Measurements from ENCODE around the gene SNX15. TPM values are rescaled to one million over a fixed set of nuclear protein-coding genes. Genes with fewer than 3 reads are reported as not detected.

The SNX15 gene
- total RNA-seq, 1 donor from 2014 or later, result 21.6 TPM

GRCh38 chr11:64994318-64994717 lies 32.9 kb upstream of the SNX15 start:
- no peak overlapping the region for H3K4me3 ChIP-seq (ENCODE audit: low read depth, low read length)
- DNase-seq (ENCODE audit: low read depth), result no peak
- no peaks in the 10 kb centered on the region for H3K36me3 ChIP-seq (ENCODE audit: control insufficient read depth, insufficient read depth, low read length)
- no peak for TF ChIP-seq CTCF (IDR thresholded peaks at IDR 0.05; ENCODE audit: insufficient read depth, low read length, poor library complexity, severe bottlenecking)
- no peaks in the 10 kb centered on the region for H3K27me3 ChIP-seq (ENCODE audit: control insufficient read depth, insufficient read depth, low read length)

- no peak for DNase-seq (ENCODE audit: low read depth)
- TF ChIP-seq CTCF (IDR thresholded peaks at IDR 0.05; ENCODE audit: insufficient read depth, low read length, poor library complexity, severe bottlenecking), result no peak
- H3K36me3 ChIP-seq (ENCODE audit: control insufficient read depth, insufficient read depth, low read length), result no peaks in the 10 kb centered on the region
- no peaks in the 10 kb centered on the region for H3K27me3 ChIP-seq (ENCODE audit: control insufficient read depth, insufficient read depth, low read length)
- no peak overlapping the region for H3K4me3 ChIP-seq (ENCODE audit: low read depth, low read length)
Observed at GRCh38 chr11:64996327-64996709, 30.9 kb upstream of the SNX15 start.

- peak; percentile 56 for TF ChIP-seq CTCF (IDR thresholded peaks at IDR 0.05; ENCODE audit: insufficient read depth, low read length, poor library complexity, severe bottlenecking)
- no peaks in the 10 kb centered on the region for H3K27me3 ChIP-seq (ENCODE audit: control insufficient read depth, insufficient read depth, low read length)
- no peaks in the 10 kb centered on the region for H3K36me3 ChIP-seq (ENCODE audit: control insufficient read depth, insufficient read depth, low read length)
- H3K4me3 ChIP-seq (ENCODE audit: low read depth, low read length), result no peak within 1 kb of the TSS
- DNase-seq (ENCODE audit: low read depth), result no peak
Observed at GRCh38 chr11:64996710-64997380, 30.4 kb upstream of the SNX15 start, which contains the start of gene BATF2. Gene BATF2 (minus strand): TSS chr11:64996971. CDS start chr11:64996914, 57 bp downstream.

GRCh38 chr11:64998141-64998540 lies 29.1 kb upstream of the SNX15 start:
- no peak for TF ChIP-seq CTCF (IDR thresholded peaks at IDR 0.05; ENCODE audit: insufficient read depth, low read length, poor library complexity, severe bottlenecking)
- Histone ChIP-seq H3K4me3 (ENCODE audit: low read depth, low read length) (no peak overlapping the region), H3K27me3 (ENCODE audit: control insufficient read depth, insufficient read depth, low read length) (no peaks in the 10 kb centered on the region), H3K36me3 (ENCODE audit: control insufficient read depth, insufficient read depth, low read length) (no peaks in the 10 kb centered on the region)
- no peak for DNase-seq (ENCODE audit: low read depth)

- H3K27me3 ChIP-seq (ENCODE audit: control insufficient read depth, insufficient read depth, low read length), result no peaks in the 10 kb centered on the region
- TF ChIP-seq CTCF (IDR thresholded peaks at IDR 0.05; ENCODE audit: insufficient read depth, low read length, poor library complexity, severe bottlenecking), result no peak
- no peaks in the 10 kb centered on the region for H3K36me3 ChIP-seq (ENCODE audit: control insufficient read depth, insufficient read depth, low read length)
- DNase-seq (ENCODE audit: low read depth), result no peak
- no peak overlapping the region for H3K4me3 ChIP-seq (ENCODE audit: low read depth, low read length)
Observed at GRCh38 chr11:64998690-64999431, 28.4 kb upstream of the SNX15 start.

Measured in kidney epithelial cell (primary cell).